ENCODE results near the gene TUBG1.

DNA sequence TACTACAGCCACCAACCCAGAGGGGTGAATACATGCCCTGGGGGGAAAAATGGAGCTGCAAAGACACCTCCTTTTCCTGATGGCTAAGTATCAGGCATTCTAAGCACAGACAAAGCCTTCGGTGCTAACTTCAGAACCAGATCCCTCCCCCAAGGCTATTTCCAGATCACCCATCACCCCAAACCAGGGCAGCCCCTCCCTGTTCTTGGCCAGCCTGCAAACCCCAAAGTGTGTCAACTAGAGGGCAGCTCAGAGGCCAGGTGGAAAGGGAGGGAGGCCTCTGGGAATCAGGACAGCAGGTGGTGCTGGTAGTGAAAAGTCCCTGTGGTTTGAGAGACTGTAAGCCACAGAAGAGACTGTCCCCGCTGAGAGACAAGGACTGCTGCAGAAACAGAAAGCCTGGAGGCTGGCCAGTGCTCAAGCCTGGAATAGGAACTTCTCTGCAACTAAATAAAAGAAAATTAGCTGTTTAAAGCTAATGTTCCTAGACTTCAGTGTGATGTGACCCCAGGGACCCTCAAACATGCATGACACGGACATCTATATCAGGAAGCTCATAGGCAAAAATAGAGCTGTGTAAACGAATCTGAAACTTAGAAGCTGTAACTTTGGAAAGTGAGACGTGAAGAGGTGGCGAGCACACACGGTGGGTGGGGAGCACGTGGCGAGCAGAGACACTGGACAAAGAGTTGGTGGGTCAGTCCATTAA, 9.1 kb downstream of the TUBG1 start:
- TF ChIP-seq, protein P1, sequence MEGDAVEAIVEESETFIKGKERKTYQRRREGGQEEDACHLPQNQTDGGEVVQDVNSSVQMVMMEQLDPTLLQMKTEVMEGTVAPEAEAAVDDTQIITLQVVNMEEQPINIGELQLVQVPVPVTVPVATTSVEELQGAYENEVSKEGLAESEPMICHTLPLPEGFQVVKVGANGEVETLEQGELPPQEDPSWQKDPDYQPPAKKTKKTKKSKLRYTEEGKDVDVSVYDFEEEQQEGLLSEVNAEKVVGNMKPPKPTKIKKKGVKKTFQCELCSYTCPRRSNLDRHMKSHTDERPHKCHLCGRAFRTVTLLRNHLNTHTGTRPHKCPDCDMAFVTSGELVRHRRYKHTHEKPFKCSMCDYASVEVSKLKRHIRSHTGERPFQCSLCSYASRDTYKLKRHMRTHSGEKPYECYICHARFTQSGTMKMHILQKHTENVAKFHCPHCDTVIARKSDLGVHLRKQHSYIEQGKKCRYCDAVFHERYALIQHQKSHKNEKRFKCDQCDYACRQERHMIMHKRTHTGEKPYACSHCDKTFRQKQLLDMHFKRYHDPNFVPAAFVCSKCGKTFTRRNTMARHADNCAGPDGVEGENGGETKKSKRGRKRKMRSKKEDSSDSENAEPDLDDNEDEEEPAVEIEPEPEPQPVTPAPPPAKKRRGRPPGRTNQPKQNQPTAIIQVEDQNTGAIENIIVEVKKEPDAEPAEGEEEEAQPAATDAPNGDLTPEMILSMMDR (IDR thresholded peaks at IDR 0.05): no peak
- TF ChIP-seq POLR2A (IDR thresholded peaks at IDR 0.05): no peak

Data from tibial nerve (tissue), 3 donors.